ENCODE data around the gene GDA.

GDA gene

GRCh38 chr9:72149231-72149975, at the start of gene GDA:
Gene GDA (plus strand): TSS chr9:72149440. CDS start chr9:72149560, 120 bp downstream.
- DNase-seq: no peak

- DNase-seq: no peak
Observed at GRCh38 chr9:72102520-72102919, 46.7 kb upstream of the GDA start.

GRCh38 chr9:72113056-72113455, 36.2 kb upstream of the GDA start:
- DNase-seq: no peak

DNA sequence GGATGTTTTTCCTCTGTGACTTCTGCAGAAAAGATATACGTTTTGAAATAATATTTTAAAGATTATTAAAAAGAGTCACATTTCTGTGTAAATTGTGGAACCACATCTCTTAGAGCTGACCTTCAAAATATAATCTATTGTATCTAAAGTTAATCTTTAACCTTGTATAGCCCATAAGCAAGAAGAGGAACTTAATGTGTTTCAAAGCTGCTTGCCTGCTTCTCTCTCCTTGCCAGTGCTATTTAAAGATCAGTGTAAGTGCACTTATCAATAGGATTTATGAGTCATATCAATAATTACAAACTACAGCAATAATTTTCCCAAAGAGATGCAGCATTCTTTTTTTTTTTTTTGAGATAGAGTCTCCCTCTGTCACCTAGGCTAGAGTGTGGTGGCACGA, 29.4 kb upstream of the GDA start:
- no peak for DNase-seq

GRCh38 chr9:72124947-72125346, 24.3 kb upstream of the GDA start:
- no peak for DNase-seq

DNA sequence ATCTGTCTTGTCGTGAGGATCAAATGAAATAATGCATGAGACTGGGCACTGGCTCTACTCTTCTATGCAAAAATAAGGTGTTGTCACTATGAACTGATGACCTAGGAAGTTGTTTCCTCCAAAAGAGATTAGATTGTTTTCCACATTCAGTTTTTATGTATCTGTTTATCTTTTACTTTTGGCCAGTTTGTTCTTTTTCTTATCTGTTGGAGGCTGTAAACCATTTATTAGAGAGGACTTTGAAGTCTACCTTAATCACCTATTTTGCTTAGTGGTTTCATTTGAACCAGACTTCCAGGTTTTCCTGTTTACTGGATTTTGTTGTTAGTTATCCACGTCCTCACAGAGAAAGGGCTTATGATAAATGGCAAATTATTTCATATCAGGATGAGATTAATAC, 21.5 kb upstream of the GDA start:
- DNase-seq: no peak

- no peak for DNase-seq
Observed at GRCh38 chr9:72128526-72128925, 20.7 kb upstream of the GDA start.

DNA sequence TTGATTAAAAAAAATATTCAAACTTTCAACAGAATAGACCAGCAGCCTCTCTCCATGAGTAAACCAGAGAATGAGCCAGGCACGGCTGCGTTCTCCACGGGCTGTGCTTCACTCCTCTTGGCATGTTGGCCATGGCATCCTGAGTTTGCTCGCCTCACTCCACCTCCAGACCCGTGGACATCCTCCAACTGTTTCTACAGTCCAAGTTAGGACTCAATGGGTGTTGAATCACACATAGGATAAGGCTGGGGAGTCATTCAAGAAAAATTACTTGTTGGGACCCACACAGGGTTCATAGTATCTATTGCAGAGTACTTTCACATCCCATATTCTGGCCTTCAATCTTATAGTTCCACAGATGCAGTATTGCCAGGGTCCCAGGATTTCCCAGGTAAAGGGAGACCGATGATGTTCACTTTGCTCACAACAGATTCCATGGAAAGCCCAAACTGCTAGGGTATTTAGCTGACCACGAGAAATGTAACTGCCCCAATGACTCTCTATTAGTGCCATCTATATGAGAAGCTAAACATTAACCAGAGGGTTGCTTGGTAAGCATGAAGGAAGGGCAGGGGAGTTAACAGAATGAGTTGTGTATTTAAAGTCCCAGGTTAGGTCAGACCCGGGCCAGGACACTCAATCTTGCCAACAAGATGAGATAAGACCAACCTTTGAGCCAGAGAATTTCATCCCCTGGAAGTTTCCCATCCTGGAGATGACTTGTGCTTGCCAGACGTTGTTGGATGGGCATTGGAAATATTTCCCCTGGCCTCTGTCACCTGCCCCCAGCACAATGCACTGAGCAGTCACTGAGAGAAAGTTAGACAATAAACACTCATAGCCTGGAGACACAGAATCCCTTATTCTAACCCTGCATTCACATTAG, 19.7 kb upstream of the GDA start:
- no peak for DNase-seq

- no peak for DNase-seq
Observed at GRCh38 chr9:72130321-72130720, 18.9 kb upstream of the GDA start.

DNA sequence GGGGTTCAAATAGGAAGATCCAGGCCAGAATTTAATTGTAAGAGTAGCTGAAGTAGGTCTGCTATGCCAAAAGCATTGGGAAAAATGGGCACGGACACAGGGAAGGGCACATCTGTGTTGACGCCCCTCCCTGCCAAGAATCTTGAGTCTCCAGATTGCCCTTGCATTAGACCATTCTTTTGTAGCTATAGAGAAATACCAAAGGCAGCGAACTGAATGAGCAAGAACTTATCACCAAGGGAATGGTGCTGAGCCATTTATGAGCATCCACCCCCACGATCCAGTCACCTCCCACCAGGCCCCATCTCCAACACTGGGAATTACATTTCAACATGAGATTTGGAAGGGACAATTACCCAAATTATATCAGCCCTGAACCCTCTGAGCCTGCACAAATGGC, 18.0 kb upstream of the GDA start:
- no peak for DNase-seq

DNA sequence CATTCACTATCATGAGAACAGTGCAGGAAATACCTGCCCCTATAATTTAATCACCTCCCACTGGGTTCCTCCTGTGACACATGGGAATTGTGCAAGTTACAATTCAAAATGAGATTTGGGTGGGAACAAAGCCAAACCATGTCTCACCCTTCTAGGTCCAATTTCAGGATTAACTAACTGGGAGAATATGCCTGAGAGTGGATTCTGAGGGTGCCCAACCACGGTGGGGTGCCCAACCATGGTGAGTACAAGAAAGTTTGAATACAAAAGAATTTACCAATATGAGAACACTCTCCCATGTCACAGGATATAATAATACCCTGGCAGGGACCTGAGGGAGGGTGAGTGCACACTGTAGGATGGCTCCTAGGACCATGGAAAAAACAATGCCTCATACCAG, 17.2 kb upstream of the GDA start:
- no peak for DNase-seq

GRCh38 chr9:72133365-72134035, 15.7 kb upstream of the GDA start:
- no peak for DNase-seq

- DNase-seq: no peak
Observed at GRCh38 chr9:72134801-72135200, 14.4 kb upstream of the GDA start.

DNA sequence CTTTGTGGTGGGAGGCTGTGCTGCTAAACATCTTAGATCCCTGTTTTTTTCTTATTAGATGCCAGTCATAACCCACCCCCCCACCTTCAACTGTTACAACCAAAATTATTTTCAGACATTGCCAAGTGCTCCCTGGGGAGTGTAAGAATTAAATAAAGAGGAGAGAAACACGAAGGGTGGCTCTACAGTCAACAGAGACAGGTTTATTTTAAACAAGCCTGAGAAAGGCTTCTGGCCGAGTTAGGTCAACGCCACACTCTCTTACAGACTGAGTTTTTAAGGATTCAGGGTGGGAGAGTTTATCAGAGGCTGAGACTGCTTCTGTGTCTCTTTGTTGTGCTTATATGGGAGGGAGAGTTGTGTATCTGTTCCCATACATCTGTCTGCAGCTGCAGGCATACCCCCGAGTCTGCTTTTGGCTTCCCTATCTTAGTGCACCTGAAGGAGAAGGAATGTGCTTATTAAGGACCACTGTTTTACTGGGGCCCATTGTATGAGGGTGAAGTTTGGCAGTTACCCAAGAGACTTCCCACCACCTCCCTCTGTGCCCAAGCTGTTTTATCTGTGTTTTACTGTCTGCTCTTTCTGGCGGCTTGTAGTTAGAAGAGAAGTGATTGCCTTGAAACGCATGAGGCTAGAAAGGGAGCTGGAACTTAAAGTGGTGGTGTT, 11.4 kb upstream of the GDA start:
- DNase-seq: no peak

GRCh38 chr9:72139226-72139625, 10.0 kb upstream of the GDA start:
- no peak for DNase-seq

DNA sequence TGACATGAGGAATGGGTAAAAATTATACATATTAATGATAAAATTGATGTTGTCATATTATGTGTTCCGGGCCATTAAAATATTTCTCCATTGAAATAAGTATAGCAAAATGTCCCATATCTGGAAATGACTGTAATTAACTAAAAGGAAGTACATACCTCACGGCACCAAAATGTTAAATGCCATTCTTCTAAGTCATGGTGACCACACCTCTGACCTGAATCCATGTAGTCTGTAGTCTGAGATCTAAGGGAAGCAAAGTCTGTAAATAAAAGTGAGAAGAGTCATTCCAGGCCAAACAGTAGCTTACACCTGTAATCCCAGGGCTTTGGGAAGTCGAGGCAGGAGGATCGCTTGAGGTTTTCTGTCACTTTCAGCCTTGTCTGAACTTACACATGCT, 8.7 kb upstream of the GDA start:
- no peak for DNase-seq

- DNase-seq: no peak
Observed at GRCh38 chr9:72141484-72141883, 7.8 kb upstream of the GDA start.

- no peak for DNase-seq
Observed at GRCh38 chr9:72144756-72145492, 4.3 kb upstream of the GDA start.

- no peak for DNase-seq
Observed at GRCh38 chr9:72145733-72146505, 3.3 kb upstream of the GDA start.

DNA sequence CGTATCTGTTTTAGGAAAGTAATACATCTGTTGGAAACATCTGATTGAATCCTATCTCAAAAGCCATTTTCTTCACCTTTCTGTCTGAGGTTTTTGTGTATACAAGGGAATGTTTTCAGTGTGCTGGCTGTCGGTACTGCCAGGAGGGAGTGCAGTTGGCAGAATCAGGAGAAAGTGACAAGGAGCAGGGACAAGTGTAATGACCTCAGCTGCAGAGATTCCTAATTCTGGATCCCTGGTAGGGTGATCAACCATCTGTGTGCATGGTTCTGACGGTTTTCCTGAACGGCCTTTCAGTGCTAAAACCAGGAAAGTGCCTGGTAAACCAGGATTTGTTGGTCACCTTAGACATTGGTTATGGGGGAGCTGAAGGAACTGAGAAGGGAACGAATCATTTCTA, 1.6 kb upstream of the GDA start:
- DNase-seq: no peak

GRCh38 chr9:72150127-72150526, 887 bp downstream of the GDA start:
- DNase-seq: no peak

GRCh38 chr9:72150661-72151060, 1.4 kb downstream of the GDA start:
- DNase-seq: no peak
